Neural cell (in vitro differentiated cells): ENCODE measurements around the gene CAP2. TPM values are rescaled to one million over a fixed set of nuclear protein-coding genes. Genes with fewer than 3 reads are reported as not detected.

Source experiments
- H2AFZ ChIP-seq: fragments of 200-600, 300-800 bp; sonication (generic), shearing (Covaris generic); 2 replicates; pipeline ENCODE4 v1.6.0; 2014; ENCODE audit warnings: low read depth, mild to moderate bottlenecking, antibody characterized with exemption, low read length, moderate library complexity
- H3F3A ChIP-seq: fragments of 200-600 bp; shearing (Covaris generic); 2 replicates; pipeline ENCODE4 v1.6.1; 2016; ENCODE audit warnings: mild to moderate bottlenecking, moderate library complexity, mixed read lengths, antibody characterized with exemption, low read length; ENCODE audit not compliant: insufficient read depth, poor library complexity, severe bottlenecking
- H3K27ac ChIP-seq: fragments of 200-600, 300-800 bp; sonication (generic), shearing (Covaris generic); 2 replicates; pipeline ENCODE4 v1.5.1; 2014; ENCODE audit warnings: mild to moderate bottlenecking, low read length, moderate library complexity
- H3K27me3 ChIP-seq: fragments of 300-800, 200-600 bp; sonication (generic), shearing (Covaris generic); 2 replicates; pipeline ENCODE4 v1.6.0; 2014; ENCODE audit warnings: mild to moderate bottlenecking, low read depth, low read length, moderate library complexity; ENCODE audit not compliant: insufficient read depth
- H3K36me3 ChIP-seq: fragments of 300-800, 200-600 bp; sonication (generic), shearing (Covaris generic); 2 replicates; pipeline ENCODE4 v1.5.1; 2014; ENCODE audit warnings: mild to moderate bottlenecking, antibody characterized with exemption, low read length, moderate library complexity; ENCODE audit not compliant: insufficient read depth
- H3K4me2 ChIP-seq: fragments of 300-800, 200-600 bp; sonication (generic), shearing (Covaris generic); 2 replicates; pipeline ENCODE4 v1.6.0; 2014; ENCODE audit warnings: mild to moderate bottlenecking, low read length
- H3K4me3 ChIP-seq: fragments of 300-800, 200-600 bp; sonication (generic), shearing (Covaris generic); 2 replicates; pipeline ENCODE4 v1.5.1; 2014; ENCODE audit warnings: mild to moderate bottlenecking, low read length, moderate library complexity
- H3K79me2 ChIP-seq: fragments of 200-600 bp; shearing (Covaris generic); replicated peaks from 2 replicates; pipeline ENCODE4 v1.6.0; 2014; ENCODE audit warnings: mild to moderate bottlenecking, low read length, moderate library complexity; ENCODE audit not compliant: insufficient read depth
- H3K9ac ChIP-seq: fragments of 300-800, 200-600 bp; sonication (generic), shearing (Covaris generic); 2 replicates; pipeline ENCODE4 v1.6.1; 2016; ENCODE audit warnings: mild to moderate bottlenecking, low read length, mixed read lengths
- H3K9me2 ChIP-seq: fragments of 200-600 bp; shearing (Covaris generic); 2 replicates; pipeline ENCODE4 v1.6.1; 2016; ENCODE audit warnings: mild to moderate bottlenecking, low read length, mixed read lengths; ENCODE audit not compliant: insufficient read depth
- H3K9me3 ChIP-seq: fragments of 200-600, 300-800 bp; sonication (generic), shearing (Covaris generic); 2 replicates; pipeline ENCODE4 v1.6.1; 2016; ENCODE audit warnings: mild to moderate bottlenecking, mixed run types, low read length, moderate library complexity, mixed read lengths
- H4K20me1 ChIP-seq: fragments of 200-600 bp; shearing (Covaris generic); 2 replicates; pipeline ENCODE4 v1.6.1; 2016; ENCODE audit warnings: mild to moderate bottlenecking, mixed run types; ENCODE audit not compliant: insufficient read depth
- EP300 ChIP-seq: fragments of 450-650 bp; conservative IDR thresholded peaks from 2 replicates; pipeline ENCODE4 v1.6.1; 2014; ENCODE audit warnings: antibody characterized with exemption, mild to moderate bottlenecking, moderate library complexity; ENCODE audit not compliant: poor library complexity, severe bottlenecking
- EZH2 ChIP-seq: fragments of 200-600, 300-800 bp; shearing (Covaris generic), sonication (generic); IDR thresholded peaks from 2 replicates; pipeline ENCODE4 v1.6.1; 2014; ENCODE audit warnings: antibody characterized with exemption, low read length, borderline replicate concordance, mild to moderate bottlenecking; ENCODE audit not compliant: insufficient read depth, poor library complexity, severe bottlenecking
- MXI1 ChIP-seq: fragments of 450-650 bp; conservative IDR thresholded peaks from 2 replicates; pipeline ENCODE4 v1.6.1; 2014; ENCODE audit warnings: antibody characterized with exemption, mild to moderate bottlenecking; ENCODE audit not compliant: poor library complexity, severe bottlenecking
- POLR2AphosphoS5 ChIP-seq: IDR thresholded peaks from 2 replicates; pipeline ENCODE4 v1.6.1; 2012
- RAD21 ChIP-seq: fragments of 450-650 bp; conservative IDR thresholded peaks from 2 replicates; pipeline ENCODE4 v1.6.1; 2014; ENCODE audit warnings: antibody characterized with exemption, mild to moderate bottlenecking, moderate library complexity
- SMC3 ChIP-seq: fragments of 450-650 bp; conservative IDR thresholded peaks from 2 replicates; pipeline ENCODE4 v1.6.1; 2014; ENCODE audit warnings: antibody characterized with exemption, mild to moderate bottlenecking, moderate library complexity; ENCODE audit not compliant: poor library complexity
- TAF1 ChIP-seq: IDR thresholded peaks from 2 replicates; pipeline ENCODE4 v1.6.1; 2012; ENCODE audit warnings: low read depth
- polyA plus RNA-seq: library from polyadenylated mRNA; depleted of rRNA; stranded (reverse); fragments of >200 nt; gene quantifications from 2 replicates; pipeline ENCODE4 v1.2.3, GENCODE V29; 2014
- TF ChIP-seq, protein P1 (sequence below): fragments of 450-650 bp; IDR thresholded peaks from 2 replicates; pipeline ENCODE4 v1.5.1; 2014; ENCODE audit warnings: antibody characterized with exemption, mild to moderate bottlenecking, moderate library complexity; ENCODE audit not compliant: poor library complexity, severe bottlenecking
- TF ChIP-seq, protein P2 (sequence below): IDR thresholded peaks from 2 replicates; pipeline ENCODE4 v1.6.1; 2012; ENCODE audit warnings: borderline replicate concordance

The CAP2 gene
- polyA plus RNA-seq, 1 donor from 2014 or later = 13.4 TPM

DNA sequence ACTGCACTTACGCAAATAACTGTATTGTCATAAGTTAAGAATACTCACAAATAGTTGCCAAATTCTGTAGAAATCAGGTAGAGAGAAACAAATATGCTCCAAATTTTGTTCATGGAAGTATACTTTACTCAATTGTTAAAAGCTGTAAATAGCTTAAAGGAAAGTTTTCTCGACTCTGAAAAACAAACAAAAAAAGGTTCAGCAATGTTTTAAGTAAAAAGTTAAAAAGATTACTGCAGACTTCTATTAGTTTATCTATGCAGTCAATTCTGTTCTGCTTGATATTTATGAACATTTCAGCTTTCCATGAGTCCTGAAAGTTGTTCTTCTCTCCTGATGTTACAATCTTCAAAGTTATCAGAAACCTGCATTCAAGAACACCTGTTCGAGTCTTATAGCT lies 169.2 kb downstream of the CAP2 start:
- H3K9me3 ChIP-seq = no peaks in the 10 kb centered on the region
- TF ChIP-seq, protein P1, sequence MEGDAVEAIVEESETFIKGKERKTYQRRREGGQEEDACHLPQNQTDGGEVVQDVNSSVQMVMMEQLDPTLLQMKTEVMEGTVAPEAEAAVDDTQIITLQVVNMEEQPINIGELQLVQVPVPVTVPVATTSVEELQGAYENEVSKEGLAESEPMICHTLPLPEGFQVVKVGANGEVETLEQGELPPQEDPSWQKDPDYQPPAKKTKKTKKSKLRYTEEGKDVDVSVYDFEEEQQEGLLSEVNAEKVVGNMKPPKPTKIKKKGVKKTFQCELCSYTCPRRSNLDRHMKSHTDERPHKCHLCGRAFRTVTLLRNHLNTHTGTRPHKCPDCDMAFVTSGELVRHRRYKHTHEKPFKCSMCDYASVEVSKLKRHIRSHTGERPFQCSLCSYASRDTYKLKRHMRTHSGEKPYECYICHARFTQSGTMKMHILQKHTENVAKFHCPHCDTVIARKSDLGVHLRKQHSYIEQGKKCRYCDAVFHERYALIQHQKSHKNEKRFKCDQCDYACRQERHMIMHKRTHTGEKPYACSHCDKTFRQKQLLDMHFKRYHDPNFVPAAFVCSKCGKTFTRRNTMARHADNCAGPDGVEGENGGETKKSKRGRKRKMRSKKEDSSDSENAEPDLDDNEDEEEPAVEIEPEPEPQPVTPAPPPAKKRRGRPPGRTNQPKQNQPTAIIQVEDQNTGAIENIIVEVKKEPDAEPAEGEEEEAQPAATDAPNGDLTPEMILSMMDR = no peak
- TF ChIP-seq SMC3 (no peak), MXI1 (no peak), RAD21 (no peak)
- H2AFZ ChIP-seq = no peak overlapping the region
- no peak overlapping the region for H3K4me2 ChIP-seq
- no peak overlapping the region for H3K9ac ChIP-seq
- H3K27me3 ChIP-seq = no peaks in the 10 kb centered on the region
- no peak overlapping the region for H3K27ac ChIP-seq
- no peaks in the 10 kb centered on the region for H3K36me3 ChIP-seq
- H3F3A ChIP-seq = no peaks in the 10 kb centered on the region
- H3K79me2 ChIP-seq = no peaks in the 10 kb centered on the region
- no peak overlapping the region for H3K4me3 ChIP-seq
- no peaks in the 10 kb centered on the region for H3K9me2 ChIP-seq
- no peaks in the 10 kb centered on the region for H4K20me1 ChIP-seq

DNA sequence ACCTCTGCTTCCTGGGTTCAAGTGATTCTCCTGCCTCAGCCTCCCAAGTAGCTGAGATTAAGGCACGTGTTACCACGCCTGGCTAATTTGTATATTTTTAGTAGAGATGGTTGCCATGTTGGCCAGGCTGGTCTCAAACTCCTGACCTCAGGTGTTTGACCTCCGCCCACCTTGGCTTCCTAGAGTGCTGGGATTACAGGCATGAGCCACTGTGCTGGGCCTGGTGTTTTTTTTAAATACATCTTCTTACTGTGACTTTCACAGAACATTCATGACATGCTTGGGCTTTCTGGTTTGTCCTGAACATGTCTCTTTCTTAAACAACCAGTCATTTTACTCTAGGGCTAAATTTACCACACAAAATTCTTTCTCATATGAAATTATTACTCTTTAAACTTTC lies 172.0 kb downstream of the CAP2 start:
- H3F3A ChIP-seq = no peaks in the 10 kb centered on the region
- no peaks in the 10 kb centered on the region for H3K27me3 ChIP-seq
- H3K36me3 ChIP-seq = no peaks in the 10 kb centered on the region
- no peak overlapping the region for H3K4me2 ChIP-seq
- no peaks in the 10 kb centered on the region for H3K9me3 ChIP-seq
- no peaks in the 10 kb centered on the region for H3K79me2 ChIP-seq
- H2AFZ ChIP-seq = no peak overlapping the region
- no peak overlapping the region for H3K27ac ChIP-seq
- H3K4me3 ChIP-seq = no peak overlapping the region
- H3K9me2 ChIP-seq = no peaks in the 10 kb centered on the region
- TF ChIP-seq MXI1 = no peak
- TF ChIP-seq SMC3 = no peak
- no peak for TF ChIP-seq EP300
- no peak for TF ChIP-seq RAD21
- TF ChIP-seq, protein P1 = no peak
- TF ChIP-seq POLR2AphosphoS5 = no peak
- TF ChIP-seq, protein P2, sequence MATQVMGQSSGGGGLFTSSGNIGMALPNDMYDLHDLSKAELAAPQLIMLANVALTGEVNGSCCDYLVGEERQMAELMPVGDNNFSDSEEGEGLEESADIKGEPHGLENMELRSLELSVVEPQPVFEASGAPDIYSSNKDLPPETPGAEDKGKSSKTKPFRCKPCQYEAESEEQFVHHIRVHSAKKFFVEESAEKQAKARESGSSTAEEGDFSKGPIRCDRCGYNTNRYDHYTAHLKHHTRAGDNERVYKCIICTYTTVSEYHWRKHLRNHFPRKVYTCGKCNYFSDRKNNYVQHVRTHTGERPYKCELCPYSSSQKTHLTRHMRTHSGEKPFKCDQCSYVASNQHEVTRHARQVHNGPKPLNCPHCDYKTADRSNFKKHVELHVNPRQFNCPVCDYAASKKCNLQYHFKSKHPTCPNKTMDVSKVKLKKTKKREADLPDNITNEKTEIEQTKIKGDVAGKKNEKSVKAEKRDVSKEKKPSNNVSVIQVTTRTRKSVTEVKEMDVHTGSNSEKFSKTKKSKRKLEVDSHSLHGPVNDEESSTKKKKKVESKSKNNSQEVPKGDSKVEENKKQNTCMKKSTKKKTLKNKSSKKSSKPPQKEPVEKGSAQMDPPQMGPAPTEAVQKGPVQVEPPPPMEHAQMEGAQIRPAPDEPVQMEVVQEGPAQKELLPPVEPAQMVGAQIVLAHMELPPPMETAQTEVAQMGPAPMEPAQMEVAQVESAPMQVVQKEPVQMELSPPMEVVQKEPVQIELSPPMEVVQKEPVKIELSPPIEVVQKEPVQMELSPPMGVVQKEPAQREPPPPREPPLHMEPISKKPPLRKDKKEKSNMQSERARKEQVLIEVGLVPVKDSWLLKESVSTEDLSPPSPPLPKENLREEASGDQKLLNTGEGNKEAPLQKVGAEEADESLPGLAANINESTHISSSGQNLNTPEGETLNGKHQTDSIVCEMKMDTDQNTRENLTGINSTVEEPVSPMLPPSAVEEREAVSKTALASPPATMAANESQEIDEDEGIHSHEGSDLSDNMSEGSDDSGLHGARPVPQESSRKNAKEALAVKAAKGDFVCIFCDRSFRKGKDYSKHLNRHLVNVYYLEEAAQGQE = no peak
- TF ChIP-seq EZH2 = no peak
- TF ChIP-seq TAF1 = no peak
- no peak overlapping the region for H3K9ac ChIP-seq
- H4K20me1 ChIP-seq = no peaks in the 10 kb centered on the region
